Ishikawa (cell line): ENCODE results near the gene ATP2C1.

Experiments
- TAF1 ChIP-seq: IDR thresholded peaks from 2 replicates; pipeline ENCODE4 v1.6.1; 2012; ENCODE audit warnings: low read depth, mild to moderate bottlenecking
- TF ChIP-seq, protein P1 (sequence below): IDR thresholded peaks from 2 replicates; pipeline ENCODE4 v1.6.1; 2012

DNA sequence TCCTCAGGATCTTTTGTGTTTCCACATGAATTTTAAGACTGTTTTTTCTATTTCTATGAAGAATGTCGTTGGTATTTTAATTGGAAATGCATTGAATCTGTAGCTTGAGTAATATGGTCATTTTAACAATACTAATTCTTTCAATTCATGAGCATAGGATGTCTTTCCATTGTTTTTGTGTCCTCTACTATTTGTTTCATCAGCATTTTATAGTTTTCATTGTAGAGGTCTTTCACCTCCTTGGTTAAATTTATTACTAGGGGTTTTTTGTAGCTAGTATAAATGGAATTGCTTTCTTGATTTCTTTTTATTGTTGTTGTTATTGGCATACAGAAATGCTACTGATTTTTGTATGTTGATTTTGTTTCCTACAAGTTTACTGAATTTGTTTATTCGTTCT lies 17.3 kb upstream of the ATP2C1 start:
- TF ChIP-seq, protein P1, sequence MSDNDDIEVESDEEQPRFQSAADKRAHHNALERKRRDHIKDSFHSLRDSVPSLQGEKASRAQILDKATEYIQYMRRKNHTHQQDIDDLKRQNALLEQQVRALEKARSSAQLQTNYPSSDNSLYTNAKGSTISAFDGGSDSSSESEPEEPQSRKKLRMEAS, result no peak
- TF ChIP-seq TAF1, result no peak
